HG02623 (cell line): ENCODE results near the gene EPHA6.

Experiments
- ATAC-seq: cut with Tn5 transposase; IDR thresholded peaks from one replicate; pipeline ENCODE4 v1.9.1; 2021; ENCODE audit warnings: moderate library complexity; ENCODE audit not compliant: unreplicated experiment

EPHA6 gene

GRCh38 chr3:97138914-97139541 is 324.6 kb downstream of the EPHA6 start:
- peak; percentile 50 for ATAC-seq

GRCh38 chr3:97148931-97149330 is 334.5 kb downstream of the EPHA6 start:
- ATAC-seq = no peak

GRCh38 chr3:97161169-97161568 is 346.8 kb downstream of the EPHA6 start:
- no peak for ATAC-seq

GRCh38 chr3:97177242-97177641 is 362.8 kb downstream of the EPHA6 start:
- no peak for ATAC-seq

- ATAC-seq = no peak
Observed at GRCh38 chr3:97181704-97182103, 367.3 kb downstream of the EPHA6 start.

GRCh38 chr3:97187771-97188170 is 373.4 kb downstream of the EPHA6 start:
- no peak for ATAC-seq

GRCh38 chr3:97189835-97190234 is 375.4 kb downstream of the EPHA6 start:
- ATAC-seq = no peak

DNA sequence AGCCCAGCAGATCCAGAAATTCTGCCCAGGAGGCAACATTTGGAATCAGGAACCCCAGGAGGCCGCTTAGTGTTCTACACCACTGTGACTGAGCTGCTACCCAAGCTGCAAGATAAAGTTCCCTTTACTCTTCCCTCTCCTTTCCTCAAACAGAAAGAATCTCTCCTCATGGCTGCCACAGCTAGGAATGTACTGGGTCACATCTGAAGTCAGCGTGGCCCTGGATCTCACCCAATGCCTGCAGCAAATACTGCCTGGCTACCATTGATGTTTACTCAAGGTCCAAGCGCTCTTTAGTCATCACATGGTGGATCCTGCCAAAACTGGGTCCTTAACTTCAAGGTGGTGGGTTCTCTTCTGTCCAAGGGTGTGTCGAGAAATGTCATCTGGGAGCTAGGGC is 382.7 kb downstream of the EPHA6 start:
- no peak for ATAC-seq

GRCh38 chr3:97197830-97198229 is 383.4 kb downstream of the EPHA6 start:
- no peak for ATAC-seq

GRCh38 chr3:97200387-97200786 is 386.0 kb downstream of the EPHA6 start:
- no peak for ATAC-seq

DNA sequence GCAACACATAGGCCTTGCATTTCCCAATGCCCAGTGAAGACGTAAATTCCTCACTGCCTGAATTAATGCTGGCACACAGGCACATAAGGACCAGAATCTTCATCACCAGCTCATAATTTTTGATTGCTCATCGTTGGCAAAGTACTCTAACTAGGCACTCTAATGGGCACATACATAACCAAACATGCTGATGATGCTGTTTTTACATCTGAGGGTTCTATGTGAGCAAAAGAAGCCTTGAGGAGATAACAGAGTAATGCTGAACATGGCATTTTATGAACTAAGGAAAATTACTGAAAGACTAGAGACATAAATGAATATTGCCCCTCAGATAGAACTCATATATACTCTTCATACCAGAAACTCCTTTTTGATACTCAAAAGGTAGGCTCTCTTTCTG is 387.4 kb downstream of the EPHA6 start:
- ATAC-seq = no peak

- ATAC-seq = no peak
Observed at GRCh38 chr3:97228966-97229365, 414.6 kb downstream of the EPHA6 start.

GRCh38 chr3:97230486-97230885 is 416.1 kb downstream of the EPHA6 start:
- ATAC-seq = no peak

DNA sequence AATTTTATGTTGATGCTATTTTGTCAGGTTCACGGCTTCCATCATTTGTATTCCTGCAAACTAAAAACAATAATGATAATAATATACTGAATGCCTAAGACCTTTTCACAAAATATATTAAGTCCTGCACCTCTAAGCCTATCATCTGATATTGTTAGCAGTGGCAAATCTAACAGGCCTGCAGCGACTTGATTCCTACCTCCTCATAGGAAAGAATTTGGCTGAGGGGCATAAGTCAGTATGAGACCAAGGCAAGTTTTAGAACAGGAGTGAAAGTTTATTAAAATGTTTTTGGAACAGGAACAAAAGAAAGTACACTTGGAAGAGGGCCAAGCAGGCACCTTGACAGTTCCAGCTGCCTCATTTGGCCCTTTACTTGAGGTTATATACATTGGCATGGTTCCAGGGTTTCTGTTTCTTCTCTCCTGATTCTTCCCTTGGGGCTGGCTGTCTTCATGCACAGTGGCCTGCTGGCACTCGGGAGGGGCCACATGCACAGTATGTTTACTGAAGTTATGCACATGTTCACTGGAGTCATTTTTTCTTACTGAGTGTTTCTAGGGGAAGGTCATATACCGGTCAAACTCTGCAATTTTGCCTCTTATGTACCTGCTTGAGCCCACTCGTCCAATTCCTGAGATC is 418.1 kb downstream of the EPHA6 start:
- ATAC-seq = no peak

DNA sequence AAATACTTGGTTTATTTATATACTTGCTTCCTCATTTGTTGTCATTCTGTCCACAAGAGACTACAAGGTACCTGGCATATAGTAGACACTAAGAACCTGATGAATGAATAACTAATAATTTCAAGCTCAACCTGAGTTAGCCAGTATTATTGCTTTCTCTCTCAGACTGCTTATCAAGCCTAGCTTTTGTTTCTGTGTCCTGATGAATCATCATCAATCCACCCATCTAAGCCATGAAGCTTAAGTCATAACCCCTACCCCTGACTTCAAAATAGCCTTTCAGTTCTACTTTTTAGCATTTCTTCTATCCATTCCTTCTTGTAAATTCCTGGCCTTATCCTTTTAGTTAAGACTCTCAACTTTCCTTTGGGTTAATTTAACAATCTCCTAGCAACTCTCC is 420.8 kb downstream of the EPHA6 start:
- ATAC-seq = no peak

DNA sequence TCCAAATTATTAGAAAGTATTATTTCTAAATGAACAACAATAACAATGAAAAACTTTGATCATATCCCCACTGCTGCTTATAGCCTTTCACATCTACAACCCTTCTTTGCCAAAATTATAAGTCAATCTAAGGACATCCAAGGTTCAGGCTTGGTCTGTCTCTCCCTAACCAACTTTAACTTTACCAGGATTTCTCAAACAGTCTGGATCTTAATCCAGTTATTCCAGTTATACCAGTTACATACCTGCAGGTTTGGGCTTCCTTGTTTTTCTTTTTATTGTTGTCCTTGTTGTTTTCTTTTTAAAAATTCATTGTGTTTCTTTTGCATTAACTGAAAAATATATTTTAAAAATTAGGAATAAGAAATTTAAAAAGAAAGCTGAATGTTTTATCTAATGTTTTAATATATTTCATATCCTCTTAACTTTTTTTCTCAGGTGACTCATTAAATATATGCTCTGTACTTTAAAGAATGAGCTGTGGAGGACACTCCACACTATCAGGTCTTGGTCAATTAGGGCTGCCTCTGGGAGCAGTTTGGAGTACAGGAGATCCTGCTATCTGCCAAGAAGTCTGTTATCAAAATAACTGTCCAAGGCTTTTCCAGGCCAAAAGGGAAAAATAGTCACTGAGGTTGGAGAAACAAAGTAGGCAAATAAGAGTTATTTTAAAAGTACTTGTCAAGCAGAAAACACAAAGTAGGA is 421.4 kb downstream of the EPHA6 start:
- no peak for ATAC-seq

GRCh38 chr3:97241417-97241816 is 427.0 kb downstream of the EPHA6 start:
- ATAC-seq = no peak

DNA sequence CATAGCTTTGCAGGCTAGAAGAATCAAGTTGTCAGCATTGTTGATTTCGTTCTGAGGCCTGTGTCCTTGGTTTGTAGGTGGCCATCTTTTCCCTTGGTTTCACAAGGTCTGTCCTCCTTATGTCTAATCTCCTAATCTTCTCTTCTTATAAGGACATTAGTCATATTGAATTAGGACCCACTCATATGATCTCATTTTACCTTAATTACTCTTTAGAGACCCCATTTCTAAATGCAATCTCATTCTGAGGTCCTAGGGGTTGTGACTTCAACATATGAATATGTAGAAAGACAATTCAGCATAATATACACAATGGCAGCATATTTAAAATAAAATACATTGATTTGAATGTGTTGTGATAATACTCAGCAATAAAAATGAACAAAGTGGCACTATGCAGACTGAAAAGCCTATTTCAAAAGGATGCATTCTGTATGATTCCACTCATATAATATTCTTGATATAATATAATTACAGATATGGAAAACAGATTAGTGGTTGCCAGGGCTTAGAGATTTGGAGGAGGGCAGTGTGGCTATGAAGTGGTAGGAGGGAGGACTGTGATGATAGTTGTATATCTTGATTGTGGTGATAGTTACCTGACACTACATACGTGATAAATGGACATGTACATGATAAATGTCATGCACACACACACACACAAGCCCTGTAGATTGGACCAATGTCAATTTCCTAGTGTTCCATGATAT is 431.0 kb downstream of the EPHA6 start:
- ATAC-seq = no peak

GRCh38 chr3:97256060-97256459 is 441.7 kb downstream of the EPHA6 start:
- no peak for ATAC-seq

DNA sequence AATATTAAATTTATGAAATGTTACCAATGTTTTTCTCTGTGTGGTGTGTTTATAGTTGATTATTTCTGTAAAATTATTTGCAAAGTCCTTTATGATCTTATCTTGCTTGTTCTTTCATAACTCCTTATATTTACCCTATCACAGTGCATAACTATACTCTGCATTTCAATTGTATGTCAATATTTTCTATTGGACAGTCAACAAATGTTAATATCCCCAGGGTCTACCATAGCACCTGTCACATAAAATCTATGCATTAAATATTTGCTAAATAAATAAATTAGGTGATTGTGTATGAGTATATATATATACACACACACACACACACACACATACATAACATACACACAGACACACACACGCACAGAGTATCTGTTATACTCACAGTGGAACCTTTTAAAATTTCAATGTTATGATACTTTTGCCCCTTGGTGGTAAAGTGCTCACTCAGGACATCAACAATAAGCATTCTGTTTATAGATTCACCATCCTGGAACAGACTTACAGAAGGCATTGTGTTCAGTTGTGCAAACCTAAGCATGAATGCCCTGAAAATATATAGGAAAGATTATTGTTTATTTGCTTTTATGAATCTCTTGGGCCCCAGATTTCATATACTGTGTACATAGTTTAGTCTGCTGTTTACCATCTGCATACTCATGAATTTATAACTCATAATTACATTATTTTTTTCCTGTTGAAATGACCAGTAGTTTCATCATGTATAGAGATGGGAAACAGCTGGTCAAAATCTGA is 443.7 kb downstream of the EPHA6 start:
- ATAC-seq = no peak

GRCh38 chr3:97259263-97259662 is 444.9 kb downstream of the EPHA6 start:
- no peak for ATAC-seq
